GM18519 (cell line): ENCODE data around the gene RAD18.

Experiments
- ATAC-seq: cut with Tn5 transposase; IDR thresholded peaks from one replicate; pipeline ENCODE4 v1.9.1; 2021; ENCODE audit warnings: mild to moderate bottlenecking, moderate library complexity; ENCODE audit not compliant: unreplicated experiment, low FRiP score

Gene RAD18

GRCh38 chr3:8839607-8840325 is 123.5 kb downstream of the RAD18 start:
- no peak for ATAC-seq

- no peak for ATAC-seq
Observed at GRCh38 chr3:8838765-8839423, 124.4 kb downstream of the RAD18 start.

GRCh38 chr3:8838234-8838633 is 125.0 kb downstream of the RAD18 start:
- ATAC-seq: no peak

- ATAC-seq: no peak
Observed at GRCh38 chr3:8837162-8837561, 126.1 kb downstream of the RAD18 start.

- no peak for ATAC-seq
Observed at GRCh38 chr3:8836096-8836495, 127.2 kb downstream of the RAD18 start.

- no peak for ATAC-seq
Observed at GRCh38 chr3:8835385-8835784, 127.9 kb downstream of the RAD18 start.

GRCh38 chr3:8834974-8835373 is 128.3 kb downstream of the RAD18 start:
- ATAC-seq: no peak

- ATAC-seq: no peak
Observed at GRCh38 chr3:8827641-8828040, 135.6 kb downstream of the RAD18 start.
